Heart left ventricle (tissue), 16 donors: ENCODE measurements around the gene SMIM43. TPM values are rescaled to one million over a fixed set of nuclear protein-coding genes. Genes with fewer than 3 reads are reported as not detected.

Source experiments
- ATAC-seq, 4 donors: fragments of 200-7000 bp; cut with Tn5 transposase; one replicate each; pipeline ENCODE4 v1.9.1; 2020 to 2022; ENCODE audit warnings: moderate library complexity in 4 of 4, mild to moderate bottlenecking in 3 of 4, moderate number of reproducible peaks in 1 of 4
- DNase-seq, 5 donors: peaks; one replicate each; pipeline ENCODE4 v3.0.0-alpha.2; 2020
- H3K27ac ChIP-seq, 12 donors: fragments of 200-600 bp; sonication (generic) in 4 of 12; one replicate each; pipeline versions ENCODE4 v1.5.0 to v1.8.0; 2016 to 2022; ENCODE audit warnings: mild to moderate bottlenecking in 2 of 12
- H3K27me3 ChIP-seq, 9 donors: fragments of 200-600 bp; sonication (generic) in 2 of 9; one replicate each; pipeline versions ENCODE4 v1.5.1 to v1.8.0; 2016 to 2022; ENCODE audit warnings: mild to moderate bottlenecking in 3 of 9
- H3K36me3 ChIP-seq, 9 donors: fragments of 200-600 bp; sonication (generic) in 2 of 9; one replicate each; pipeline versions ENCODE4 v1.5.0 to v1.8.0; 2018 to 2022; ENCODE audit warnings: mild to moderate bottlenecking in 2 of 9
- H3K4me1 ChIP-seq, 12 donors: fragments of 200-600 bp; sonication (generic) in 4 of 12; one replicate each; pipeline versions ENCODE4 v1.5.0 to v1.8.0; 2016 to 2022; ENCODE audit warnings: mild to moderate bottlenecking in 3 of 12
- H3K4me3 ChIP-seq, 12 donors: fragments of 200-600 bp; sonication (generic) in 4 of 12; one replicate each; pipeline versions ENCODE4 v1.5.0 to v1.8.0; 2017 to 2022; ENCODE audit warnings: mild to moderate bottlenecking in 9 of 12, moderate library complexity in 4 of 12
- H3K9me3 ChIP-seq, 12 donors: fragments of 200-600 bp; sonication (generic) in 4 of 12; one replicate each; pipeline versions ENCODE4 v1.5.0 to v1.8.0; 2016 to 2022; ENCODE audit warnings: mild to moderate bottlenecking in 1 of 12
- POLR2A ChIP-seq, 2 donors: fragments of 450-650 bp; IDR thresholded peaks; one replicate each; pipeline ENCODE4 v1.6.1; 2017; ENCODE audit warnings: antibody characterized with exemption in 2 of 2, mild to moderate bottlenecking in 2 of 2, moderate library complexity in 2 of 2
- WGBS, 4 donors: extraction: QIAGEN DNeasy Blood & Tissue Kit in 2 of 4; methylation state at CpG; one replicate each; pipeline versions ENCODE4 v1.1.5 to v1.1.7; 2013 to 2018; 5-methylcytosine and 5-hydroxymethylcytosine counted together
- intact Hi-C, 10 donors: fragments of 100-400 bp; cut with DNase I; formaldehyde crosslinking; loops; one replicate each; pipeline versions ENCODE4 v1.11.1 to v1.14.2; 2022
- polyA plus RNA-seq, 2 donors: library from polyadenylated mRNA; stranded (reverse); fragments of 200-250 nt; gene quantifications; one replicate each; pipeline ENCODE4 v1.2.3, GENCODE V29; 2013
- total RNA-seq, 9 donors: library from RNA; depleted of rRNA in 2 of 9; stranded (reverse); fragments of >200 nt in 2 of 9; fragmentation: NEBNext Ultra II Directional in 3 of 9; extraction: Animal tissue kit (Norgen Biotek cat#: 25700) in 3 of 9; gene quantifications; one replicate each; pipeline versions ENCODE4 v1.1.0 to v1.2.4, GENCODE V29; 2016 to 2023
- TF ChIP-seq, protein P1 (sequence below), 12 donors: fragments of 200-600 bp; sonication (generic) in 4 of 12; IDR thresholded peaks; one replicate each; pipeline versions ENCODE4 v1.5.0 to v1.8.0; 2018 to 2022; ENCODE audit warnings: antibody characterized with exemption in 12 of 12, mild to moderate bottlenecking in 5 of 12
- donor health status: ischemic (EF 13 %, LVEDD 7.1; RV severe dilation, severe dysfunction).
- donor health status: healthy with polysubstance abuse.
- donor health status: DM: no; HTN: yes; CAD: no.
- donor health status: DM: no; HTN: no; CAD: no.
- donor health status: ischemic (EF 25% LVEDD 6.9; RV normal size, moderate dysfunction).
- donor health status: ischemic (EF 25% LVEDD 5.7; RV mildly dilated, moderate dysfunction).
- donor health status: healthy.
- donor health status: DM: yes; HTN: yes; CAD: no.
- donor health status: ischemic (EF 35%, LVEDD 5.7; RV mildly dilated, moderate dysfunction).
- donor health status: nonischemic (EF 11% LVEDD 7.7; RV severe dilation, severe dysfunction).
- donor health status: DM: yes; HTN: yes; CAD: no.
- donor health status: PGD.
- donor health status: ischemic (EF 29% LVEDD 5.4; RV normal size, mild dysfunction).
- donor health status: nonischemic (EF 23%, LVEDD 6.1; RV moderate dilation, normal function).

SMIM43 gene
- total and polyA plus RNA-seq, 11 donors: 0.08 to 1.7 (median 0.60) TPM; not detected in 7

DNA sequence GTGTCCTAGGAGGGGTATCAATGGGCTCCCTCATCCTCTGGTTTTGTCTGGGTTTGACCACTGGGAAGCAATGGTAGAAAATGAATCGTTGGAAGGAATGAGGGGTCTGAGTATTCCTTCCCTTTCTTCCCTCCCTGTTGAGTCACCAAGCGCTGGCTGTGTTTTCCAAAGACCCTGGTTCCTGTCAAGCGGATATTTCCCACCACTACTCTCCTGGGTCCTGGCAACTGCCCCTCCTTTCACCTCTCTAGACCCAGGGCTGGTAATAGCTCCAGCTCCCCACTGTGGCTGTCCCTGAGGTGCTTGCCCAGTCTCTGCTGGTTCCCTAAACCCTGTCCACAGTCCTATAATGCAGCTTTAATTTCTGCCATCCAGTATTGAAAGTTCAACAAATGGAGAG lies 22.2 kb downstream of the SMIM43 start:
- TF ChIP-seq, protein P1, sequence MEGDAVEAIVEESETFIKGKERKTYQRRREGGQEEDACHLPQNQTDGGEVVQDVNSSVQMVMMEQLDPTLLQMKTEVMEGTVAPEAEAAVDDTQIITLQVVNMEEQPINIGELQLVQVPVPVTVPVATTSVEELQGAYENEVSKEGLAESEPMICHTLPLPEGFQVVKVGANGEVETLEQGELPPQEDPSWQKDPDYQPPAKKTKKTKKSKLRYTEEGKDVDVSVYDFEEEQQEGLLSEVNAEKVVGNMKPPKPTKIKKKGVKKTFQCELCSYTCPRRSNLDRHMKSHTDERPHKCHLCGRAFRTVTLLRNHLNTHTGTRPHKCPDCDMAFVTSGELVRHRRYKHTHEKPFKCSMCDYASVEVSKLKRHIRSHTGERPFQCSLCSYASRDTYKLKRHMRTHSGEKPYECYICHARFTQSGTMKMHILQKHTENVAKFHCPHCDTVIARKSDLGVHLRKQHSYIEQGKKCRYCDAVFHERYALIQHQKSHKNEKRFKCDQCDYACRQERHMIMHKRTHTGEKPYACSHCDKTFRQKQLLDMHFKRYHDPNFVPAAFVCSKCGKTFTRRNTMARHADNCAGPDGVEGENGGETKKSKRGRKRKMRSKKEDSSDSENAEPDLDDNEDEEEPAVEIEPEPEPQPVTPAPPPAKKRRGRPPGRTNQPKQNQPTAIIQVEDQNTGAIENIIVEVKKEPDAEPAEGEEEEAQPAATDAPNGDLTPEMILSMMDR (IDR thresholded peaks at IDR 0.05): no peak
- no peak for DNase-seq
- WGBS, 4 donors: 49 to 69% (median 57%) methylated on average over 3 of the region's 3 CpGs
- Histone ChIP-seq H3K27me3 (no peaks in the 10 kb centered on the region), H3K36me3 (no peaks in the 10 kb centered on the region), H3K4me1 (peaks cover 0 to 22% (median 0%) of the 10 kb centered on the region in 12 donors), H3K9me3 (no peaks in the 10 kb centered on the region), H3K27ac (no peak overlapping the region), H3K4me3 (no peak overlapping the region)
- no peak for ATAC-seq
- intact Hi-C loops: no loop called here

DNA sequence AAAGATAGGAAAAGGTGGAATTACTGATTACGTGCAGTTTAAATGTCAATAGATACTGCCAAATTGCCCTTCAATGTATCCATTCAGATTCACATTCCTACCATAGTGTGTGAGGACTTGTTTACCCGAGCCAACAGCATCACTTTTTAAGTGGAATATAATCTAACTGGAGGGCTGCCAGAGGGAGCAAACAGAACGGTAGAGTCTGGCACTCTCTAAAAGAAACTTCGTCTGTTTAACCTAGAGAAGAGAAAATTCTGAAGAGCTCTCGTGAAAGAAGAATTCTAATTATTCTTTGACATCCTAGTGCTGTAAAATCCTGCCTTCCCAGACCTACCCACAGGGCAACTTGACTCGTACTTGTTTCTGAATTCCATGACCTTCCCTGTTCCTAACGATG lies 23.2 kb downstream of the SMIM43 start:
- Histone ChIP-seq H3K9me3 (no peaks in the 10 kb centered on the region), H3K4me1 (peaks cover 0 to 22% (median 0%) of the 10 kb centered on the region in 12 donors), H3K4me3 (no peak overlapping the region), H3K27me3 (no peaks in the 10 kb centered on the region), H3K27ac (no peak overlapping the region), H3K36me3 (no peaks in the 10 kb centered on the region)
- ATAC-seq: peak in 3 of 4 donors; percentile 48 to 68 (median 59)
- WGBS, 4 donors: 26 to 37% (median 33%) methylated on average over 7 of the region's 7 CpGs
- TF ChIP-seq, protein P1 (IDR thresholded peaks at IDR 0.05): no peak
- TF ChIP-seq POLR2A (IDR thresholded peaks at IDR 0.05): no peak
- intact Hi-C loops: no loop called here
- DNase-seq: no peak

DNA sequence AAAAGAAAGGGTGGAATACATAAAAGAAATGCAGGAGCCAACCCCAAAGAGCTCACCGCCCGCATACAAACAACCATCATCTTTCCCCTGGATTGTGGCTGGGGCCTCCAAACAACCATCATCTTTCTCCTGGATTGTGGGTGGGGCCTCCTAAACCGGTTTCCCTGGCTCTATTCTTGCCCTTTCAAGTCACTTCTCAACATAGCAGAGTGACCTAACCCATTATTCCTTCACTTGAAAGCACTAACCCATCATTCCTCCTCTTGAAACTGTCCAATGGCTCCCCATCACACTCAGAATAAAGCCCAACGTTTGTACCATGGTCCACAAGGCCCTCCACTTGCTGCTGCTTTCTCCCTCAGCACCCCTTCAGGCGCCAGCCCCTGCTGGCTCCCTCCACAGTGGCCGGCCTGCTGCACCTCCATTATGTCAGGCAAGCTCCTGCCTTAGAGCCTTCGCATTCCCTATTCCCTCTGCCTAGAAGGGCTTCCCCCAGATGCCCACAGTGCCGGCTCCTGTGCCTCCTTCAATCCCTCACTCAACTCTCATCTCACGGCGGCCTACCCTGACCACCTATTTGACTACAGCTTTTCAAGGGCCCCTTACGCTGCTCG lies 24.1 kb downstream of the SMIM43 start:
- Histone ChIP-seq H3K9me3 (no peaks in the 10 kb centered on the region), H3K4me1 (peaks cover 0 to 22% (median 0%) of the 10 kb centered on the region in 12 donors), H3K27me3 (no peaks in the 10 kb centered on the region), H3K4me3 (no peak overlapping the region), H3K27ac (no peak overlapping the region), H3K36me3 (no peaks in the 10 kb centered on the region)
- no peak for DNase-seq
- 74 to 88% (median 78%) methylated on average over 12 of the region's 12 CpGs for WGBS, 4 donors
- no peak for TF ChIP-seq POLR2A (IDR thresholded peaks at IDR 0.05)
- TF ChIP-seq, protein P1 (IDR thresholded peaks at IDR 0.05): no peak
- peak in 1 of 4 donors; percentile 17 for ATAC-seq
- intact Hi-C loops: no loop called here

DNA sequence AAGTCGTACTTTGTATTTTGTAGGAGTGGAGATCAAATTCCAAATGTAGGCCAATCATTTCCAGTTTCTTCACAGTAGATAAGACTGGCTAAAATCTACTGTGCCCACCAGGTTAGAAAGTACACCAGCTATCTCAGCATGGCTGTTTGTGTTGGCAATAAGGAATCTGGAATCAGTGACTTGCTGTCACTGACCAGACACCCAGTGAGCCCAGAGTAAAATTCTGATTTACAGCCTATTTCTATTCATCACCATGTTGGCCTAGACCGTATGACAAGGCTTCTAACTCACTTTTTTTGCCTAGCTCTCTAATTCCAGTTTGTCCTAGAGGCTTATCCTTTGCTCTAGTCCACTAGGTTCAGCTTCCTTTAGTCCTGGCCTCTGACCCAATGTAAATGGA lies 25.4 kb downstream of the SMIM43 start:
- Histone ChIP-seq H3K4me1 (peaks cover 0 to 22% (median 0%) of the 10 kb centered on the region in 12 donors), H3K27ac (peak overlapping the region in 5 of 12 donors; percentile 18 to 54 (median 52)), H3K4me3 (no peak overlapping the region), H3K9me3 (no peaks in the 10 kb centered on the region), H3K36me3 (no peaks in the 10 kb centered on the region), H3K27me3 (no peaks in the 10 kb centered on the region)
- no peak for TF ChIP-seq POLR2A (IDR thresholded peaks at IDR 0.05)
- DNase-seq (no peak), ATAC-seq (peak in 3 of 4 donors; percentile 7 to 62 (median 19))
- WGBS, 4 donors: 35 to 51% (median 42%) methylated on average over 2 of the region's 2 CpGs
- intact Hi-C loops: loop anchor here in 5 of 10 donors (5.0 to 10.0 kb wide), 5 partner anchors 255 to 545 kb away; no protein-coding TSS in a partner anchor
